Spleen (tissue), 7 donors: Measurements from ENCODE around the gene SNX5.

Experiments used
- CTCF ChIP-seq, 11 experiments: fragments of 200-600 bp in 7 of 11; fragments of 450-650 bp in 4 of 11; sonication (generic) in 4 of 11; IDR thresholded peaks in 8 of 11; conservative IDR thresholded peaks in 3 of 11; 1 replicate in 7 of 11; 2 replicates in 4 of 11; pipeline versions ENCODE4 v1.4.0 to v1.8.0; 2016 to 2021; ENCODE audit warnings: antibody characterized with exemption in 11 of 11, inconsistent platforms in 4 of 11, mild to moderate bottlenecking in 1 of 11
- POLR2A ChIP-seq, 3 donors: fragments of 450-650 bp; IDR thresholded peaks; one replicate each; pipeline ENCODE4 v1.5.1; 2017; ENCODE audit warnings: antibody characterized with exemption in 3 of 3, mild to moderate bottlenecking in 1 of 3
- POLR2AphosphoS5 ChIP-seq, 3 donors: sonication (generic); formaldehyde crosslinking; IDR thresholded peaks; one replicate each; pipeline ENCODE4 v1.5.1; 2017; ENCODE audit warnings: antibody characterized with exemption in 3 of 3
- donor health status: DM: no; HTN: no; CAD: no; lungs with moderate emphysema.
- donor health status: DM: no; HTN: no; CAD: no.
- donor health status: DM: no; HTN: no; CAD: no.

GRCh38 chr20:17976305-17976704 is 7.7 kb upstream of the SNX5 start:
- TF ChIP-seq CTCF (IDR thresholded peaks at IDR 0.05 in 8 of 11, conservative IDR thresholded peaks at IDR 0.05 in 3 of 11) (no peak), POLR2AphosphoS5 (IDR thresholded peaks at IDR 0.05) (no peak), POLR2A (IDR thresholded peaks at IDR 0.05) (no peak)
